Ishikawa (cell line): ENCODE measurements around the gene RALGAPA2.

Source experiments
- CREB1 ChIP-seq: IDR thresholded peaks from 2 replicates; pipeline ENCODE4 v1.6.1; 2012; ENCODE audit warnings: low read depth
- NFIC ChIP-seq: IDR thresholded peaks from 2 replicates; pipeline ENCODE4 v1.6.1; 2012
- RAD21 ChIP-seq: IDR thresholded peaks from 2 replicates; pipeline ENCODE4 v1.6.1; 2012; ENCODE audit warnings: low read depth
- USF1 ChIP-seq: IDR thresholded peaks from 2 replicates; pipeline ENCODE4 v1.6.1; 2012

GRCh38 chr20:20744170-20744725 lies 31.8 kb upstream of the RALGAPA2 start:
- TF ChIP-seq USF1 (no peak), NFIC (no peak), CREB1 (no peak), RAD21 (no peak)
